Thoracic aorta (tissue), 2 donors: ENCODE data around the gene GRIP2. TPM values are rescaled to one million over a fixed set of nuclear protein-coding genes. Genes with fewer than 3 reads are reported as not detected.

Experiments
- ATAC-seq: fragments of 150-250 bp; one replicate; pipeline ENCODE4 v1.8.0; 2017; ENCODE audit warnings: low read depth; ENCODE audit not compliant: insufficient number of reproducible peaks, low FRiP score
- DNase-seq: peaks from one replicate; pipeline ENCODE4 v3.0.0-alpha.2; 2020; ENCODE audit warnings: low spot score
- H3K27ac ChIP-seq, 2 donors: fragments of 200-600 bp; sonication (generic); 1 replicate in 1 of 2; 2 replicates in 1 of 2; pipeline ENCODE4 v1.5.1; 2016; ENCODE audit warnings: mild to moderate bottlenecking in 2 of 2, moderate library complexity in 2 of 2
- H3K27me3 ChIP-seq: fragments of 200-600 bp; sonication (generic); replicated peaks from 2 replicates; pipeline ENCODE4 v1.6.0; 2016; ENCODE audit warnings: mild to moderate bottlenecking; ENCODE audit not compliant: insufficient read depth
- H3K36me3 ChIP-seq: fragments of 200-600 bp; sonication (generic); one replicate; pipeline ENCODE4 v1.5.1; 2016
- H3K4me1 ChIP-seq, 2 donors: fragments of 200-600 bp; sonication (generic); 1 replicate in 1 of 2; 2 replicates in 1 of 2; pipeline versions ENCODE4 v1.5.1 to v1.6.0; 2016; ENCODE audit warnings: low read depth in 2 of 2, mild to moderate bottlenecking in 1 of 2; ENCODE audit not compliant: control insufficient read depth in 1 of 2
- H3K4me3 ChIP-seq: fragments of 200-600 bp; sonication (generic); 2 replicates; pipeline ENCODE4 v1.5.1; 2016; ENCODE audit warnings: mild to moderate bottlenecking
- H3K9me3 ChIP-seq: fragments of 200-600 bp; sonication (generic); 2 replicates; pipeline ENCODE4 v1.5.1; 2016
- CTCF ChIP-seq: fragments of 200-600 bp; sonication (generic); IDR thresholded peaks from one replicate; pipeline ENCODE4 v1.5.1; 2019; ENCODE audit warnings: antibody characterized with exemption
- total RNA-seq, 2 donors: library from RNA; depleted of rRNA; stranded (reverse); fragments of >200 nt; gene quantifications; one replicate each; pipeline versions ENCODE4 v1.1.0 to v1.2.3, GENCODE V29; 2016

GRIP2 gene
- total RNA-seq, 2 donors from 2014 or later: 1.5 to 4.2 TPM

DNA sequence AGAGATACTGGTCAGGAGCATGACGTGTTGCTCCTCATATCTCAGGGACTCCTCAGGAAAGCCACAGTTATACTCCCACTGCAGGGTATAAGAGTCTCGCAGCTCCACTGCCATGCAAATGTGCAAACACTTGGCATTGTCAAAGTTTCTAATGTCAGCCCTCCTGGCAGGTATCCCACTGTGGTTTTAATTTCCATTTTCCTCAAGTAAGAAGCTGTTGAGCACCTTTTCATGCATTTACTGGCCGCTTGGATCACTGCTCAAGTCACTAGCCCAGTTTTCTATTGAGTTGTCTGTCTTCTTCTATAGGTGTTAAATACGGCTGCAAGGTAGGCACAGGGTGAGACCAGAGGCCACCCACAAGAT lies 41.9 kb upstream of the GRIP2 start:
- Histone ChIP-seq H3K4me1 (no peaks in the 10 kb centered on the region), H3K36me3 (no peaks in the 10 kb centered on the region), H3K27ac (no peak overlapping the region), H3K27me3 (no peaks in the 10 kb centered on the region), H3K9me3 (no peaks in the 10 kb centered on the region), H3K4me3 (no peak overlapping the region)
- ATAC-seq (no peak), DNase-seq (no peak)
- no peak for TF ChIP-seq CTCF

GRCh38 chr3:14581334-14582044 lies 41.3 kb upstream of the GRIP2 start:
- no peaks in the 10 kb centered on the region for H3K9me3 ChIP-seq
- H3K36me3 ChIP-seq: no peaks in the 10 kb centered on the region
- H3K27me3 ChIP-seq: no peaks in the 10 kb centered on the region
- ATAC-seq (no peak), DNase-seq (no peak)
- TF ChIP-seq CTCF: no peak
- no peak overlapping the region for H3K4me3 ChIP-seq
- no peak overlapping the region for H3K27ac ChIP-seq
- H3K4me1 ChIP-seq: no peaks in the 10 kb centered on the region

GRCh38 chr3:14577897-14578296 lies 37.8 kb upstream of the GRIP2 start:
- TF ChIP-seq CTCF: no peak
- ATAC-seq: no peak

GRCh38 chr3:14576163-14576562 lies 36.0 kb upstream of the GRIP2 start:
- no peak for TF ChIP-seq CTCF
- Histone ChIP-seq H3K27me3 (no peaks in the 10 kb centered on the region), H3K4me3 (no peak overlapping the region), H3K4me1 (no peaks in the 10 kb centered on the region), H3K27ac (no peak overlapping the region), H3K36me3 (no peaks in the 10 kb centered on the region), H3K9me3 (no peaks in the 10 kb centered on the region)
- DNase-seq (no peak), ATAC-seq (no peak)

More at GRCh38 chr3:14577897-14578296, 37.8 kb upstream of the GRIP2 start:
- no peaks in the 10 kb centered on the region for H3K36me3 ChIP-seq
- no peaks in the 10 kb centered on the region for H3K4me1 ChIP-seq
- DNase-seq: no peak
- H3K9me3 ChIP-seq: no peaks in the 10 kb centered on the region
- H3K27ac ChIP-seq: no peak overlapping the region
- no peaks in the 10 kb centered on the region for H3K27me3 ChIP-seq
- no peak overlapping the region for H3K4me3 ChIP-seq

GRCh38 chr3:14574183-14574582 lies 34.0 kb upstream of the GRIP2 start:
- TF ChIP-seq CTCF: no peak
- H3K4me3 ChIP-seq: no peak overlapping the region
- H3K27me3 ChIP-seq: no peaks in the 10 kb centered on the region
- H3K27ac ChIP-seq: no peak overlapping the region
- no peaks in the 10 kb centered on the region for H3K36me3 ChIP-seq
- no peaks in the 10 kb centered on the region for H3K9me3 ChIP-seq
- no peak for DNase-seq
- no peak for ATAC-seq
- no peaks in the 10 kb centered on the region for H3K4me1 ChIP-seq
